Activated CD4-positive, CD25-positive, alpha-beta regulatory T cell treated with anti-CD3 and anti-CD28 coated beads, Interleukin-2, amount 50 U/mL, for 72 hours (primary cell): ENCODE results near the gene CA11.
"Not testable (repeated sequence)": the region's sequence is repeated elsewhere in the genome, so short reads cannot be mapped to it uniquely, and the experiment has no call there.

Source experiments
- DNase-seq: peaks from one replicate; pipeline ENCODE4 v3.0.0; 2021

The CA11 gene

DNA sequence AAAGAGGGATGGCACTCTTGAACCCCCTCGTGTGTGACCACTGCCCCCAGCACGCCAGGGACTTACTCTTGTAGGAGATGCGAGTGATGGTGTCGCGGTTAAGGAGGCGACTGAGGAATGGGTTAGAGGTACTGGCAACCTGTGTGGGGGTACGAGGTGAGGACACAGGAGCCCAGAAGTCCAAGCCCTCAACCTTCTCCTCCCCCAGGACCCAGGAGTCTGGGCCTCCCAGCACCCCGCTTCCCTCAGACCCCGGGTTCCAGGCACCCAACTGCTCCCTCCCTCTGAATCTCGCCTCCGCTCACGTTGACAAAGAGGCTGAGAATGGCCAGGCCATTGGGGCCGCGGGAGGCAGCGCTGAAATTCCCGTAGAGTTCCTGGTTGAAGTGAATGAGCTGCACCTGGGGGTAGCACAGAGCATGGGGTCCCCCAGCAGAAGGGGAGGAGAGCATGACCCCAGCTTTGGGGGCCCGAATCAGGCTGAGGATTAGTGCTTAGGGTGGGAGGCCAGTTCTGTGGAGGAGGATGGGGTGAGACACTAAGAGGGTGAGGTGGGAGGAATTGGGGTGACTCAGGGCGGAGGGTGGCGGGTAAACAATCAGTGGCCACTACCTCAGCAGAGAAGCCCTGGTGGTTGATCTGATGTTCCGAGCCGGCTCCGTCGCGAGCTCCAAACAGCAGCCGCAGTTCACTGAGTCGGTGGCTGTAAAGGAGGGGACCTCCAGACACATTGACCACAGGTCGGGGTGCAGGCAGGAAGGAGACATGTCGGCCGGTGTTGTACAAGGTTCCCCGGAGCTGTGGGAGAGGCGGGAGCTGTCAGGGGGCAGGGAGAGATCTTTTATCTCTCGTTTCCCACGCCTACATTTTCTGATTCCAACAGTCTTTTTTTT, 6.3 kb downstream of the CA11 start:
- DNase-seq = no peak

DNA sequence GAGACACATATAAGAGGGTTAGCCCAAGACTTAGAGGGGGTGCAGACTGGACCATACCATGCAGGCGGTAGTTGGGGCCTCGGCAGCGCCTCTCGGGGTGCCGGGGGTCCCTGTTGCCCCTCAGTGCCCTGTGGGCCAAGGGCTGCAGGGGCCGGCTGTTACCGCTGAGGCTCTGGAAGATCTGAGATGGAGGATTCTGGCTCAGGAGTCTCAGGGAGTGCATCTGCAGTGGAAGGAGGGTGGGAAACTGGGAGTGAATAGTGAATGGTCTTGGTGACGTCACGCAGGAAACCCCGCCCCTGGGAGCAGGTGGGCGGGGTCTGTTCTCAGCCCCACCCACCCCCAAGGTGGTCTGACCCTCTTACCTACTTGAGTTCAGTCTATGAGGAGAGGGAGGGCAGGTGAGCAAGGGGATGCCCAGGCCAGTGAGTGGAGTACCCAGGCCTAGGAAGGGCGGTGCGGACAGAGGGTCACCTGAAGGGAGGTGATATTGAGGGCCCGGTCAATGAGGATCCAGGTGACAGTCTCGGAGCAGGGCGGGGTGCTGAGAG, 7.1 kb downstream of the CA11 start:
- DNase-seq = no peak

DNA sequence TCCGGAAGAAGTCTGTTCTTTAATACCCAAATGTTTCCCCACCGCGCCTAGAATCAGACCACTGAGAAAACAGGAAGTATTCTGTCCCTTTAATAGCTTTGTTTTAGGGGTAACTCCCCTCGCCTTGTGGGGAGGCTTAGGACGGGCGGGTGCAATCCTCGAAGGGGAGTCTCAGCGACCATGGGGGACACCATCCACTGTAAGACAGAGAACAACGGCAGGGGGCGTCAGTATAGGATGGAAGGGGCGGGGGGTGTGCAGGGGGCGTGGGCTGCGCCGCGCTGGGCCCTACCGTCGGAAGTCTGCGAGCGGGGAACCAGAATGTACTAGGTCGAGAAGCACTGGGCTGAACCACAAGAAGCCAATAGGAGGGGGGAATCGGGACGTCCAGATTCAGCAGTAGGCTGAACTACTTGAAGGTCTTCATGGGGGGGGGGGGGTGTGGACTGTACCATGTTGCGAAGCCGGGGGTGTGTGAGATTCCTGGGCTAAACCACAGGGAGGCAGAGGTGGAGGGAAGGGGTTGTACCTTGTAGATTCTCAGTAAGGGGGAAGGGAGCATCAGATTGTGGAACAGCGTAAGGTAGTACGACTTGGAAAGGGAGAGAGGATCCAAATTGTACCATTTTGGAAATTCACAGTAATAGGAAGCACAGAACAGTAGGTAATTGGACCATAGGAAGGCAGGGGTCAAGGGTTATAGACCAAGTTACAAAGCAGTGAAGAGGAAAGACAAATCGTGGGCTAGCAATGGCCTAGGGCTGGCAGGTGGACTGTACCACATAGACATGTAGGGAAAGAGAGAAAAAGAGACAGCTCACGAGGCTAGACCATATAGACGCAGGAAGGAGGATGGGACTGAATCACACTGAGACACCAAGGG, 7.8 kb downstream of the CA11 start:
- DNase-seq = peak; percentile 69

DNA sequence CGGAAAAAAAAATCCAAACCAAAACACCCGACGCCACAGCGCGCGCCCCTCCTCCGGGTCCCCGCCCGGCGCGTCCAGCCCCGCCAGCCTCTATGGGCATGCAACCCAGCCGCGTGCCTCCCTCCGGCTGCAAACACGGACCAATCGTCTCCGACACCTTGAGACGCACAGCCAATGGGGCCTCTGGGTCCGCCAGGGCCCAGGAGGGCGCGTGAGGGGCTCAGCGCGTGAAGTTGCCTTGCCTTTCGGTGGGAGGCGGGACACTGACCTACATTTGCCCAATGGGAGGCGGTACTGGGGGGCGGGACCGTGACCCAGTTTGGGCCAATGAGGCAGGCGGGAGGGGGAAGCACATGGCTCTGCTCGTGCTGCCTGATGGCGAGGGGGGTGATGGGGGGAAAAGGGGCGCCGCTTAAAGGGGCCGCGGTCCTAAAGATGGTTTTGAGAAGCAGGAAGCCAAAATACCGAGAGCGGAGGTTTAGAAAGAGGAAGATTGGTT, 8.5 kb downstream of the CA11 start:
- DNase-seq = peak; percentile 91

DNA sequence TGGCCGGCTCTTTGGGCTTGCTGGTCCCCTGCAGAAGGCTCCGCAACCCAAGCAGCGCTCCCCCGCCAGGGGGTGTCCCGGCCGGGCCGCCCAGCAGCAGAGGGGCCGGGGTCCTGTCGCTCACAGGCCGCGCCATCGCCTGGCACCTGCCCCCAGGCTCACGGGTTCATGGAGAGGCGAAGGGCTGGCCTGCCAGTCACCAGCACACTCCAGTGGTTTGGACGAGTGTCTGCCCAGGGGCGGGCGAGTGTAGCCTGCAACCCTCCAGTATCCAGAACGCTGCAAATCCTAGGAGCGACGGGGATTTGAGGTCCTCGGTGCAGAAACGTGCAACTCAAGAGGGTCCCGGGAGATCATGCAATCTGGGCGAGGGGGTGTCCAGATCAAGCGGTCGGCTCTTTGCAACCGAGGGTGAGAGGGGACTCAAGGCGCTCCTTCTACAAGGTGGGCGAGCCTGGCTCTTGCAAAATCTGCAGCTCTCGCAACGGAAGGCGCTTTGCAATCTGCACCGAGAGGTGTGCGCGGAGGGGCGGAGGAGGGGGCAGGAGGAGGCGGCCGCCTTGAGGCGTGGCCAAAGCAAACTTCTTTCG, 9.0 kb downstream of the CA11 start, which contains the start of gene DBP:
TSS of gene DBP (minus strand) at position 521 of the 590 bp plus-strand sequence. CDS start at position 136, 385 bp downstream.
- peak; percentile 56 for DNase-seq

DNA sequence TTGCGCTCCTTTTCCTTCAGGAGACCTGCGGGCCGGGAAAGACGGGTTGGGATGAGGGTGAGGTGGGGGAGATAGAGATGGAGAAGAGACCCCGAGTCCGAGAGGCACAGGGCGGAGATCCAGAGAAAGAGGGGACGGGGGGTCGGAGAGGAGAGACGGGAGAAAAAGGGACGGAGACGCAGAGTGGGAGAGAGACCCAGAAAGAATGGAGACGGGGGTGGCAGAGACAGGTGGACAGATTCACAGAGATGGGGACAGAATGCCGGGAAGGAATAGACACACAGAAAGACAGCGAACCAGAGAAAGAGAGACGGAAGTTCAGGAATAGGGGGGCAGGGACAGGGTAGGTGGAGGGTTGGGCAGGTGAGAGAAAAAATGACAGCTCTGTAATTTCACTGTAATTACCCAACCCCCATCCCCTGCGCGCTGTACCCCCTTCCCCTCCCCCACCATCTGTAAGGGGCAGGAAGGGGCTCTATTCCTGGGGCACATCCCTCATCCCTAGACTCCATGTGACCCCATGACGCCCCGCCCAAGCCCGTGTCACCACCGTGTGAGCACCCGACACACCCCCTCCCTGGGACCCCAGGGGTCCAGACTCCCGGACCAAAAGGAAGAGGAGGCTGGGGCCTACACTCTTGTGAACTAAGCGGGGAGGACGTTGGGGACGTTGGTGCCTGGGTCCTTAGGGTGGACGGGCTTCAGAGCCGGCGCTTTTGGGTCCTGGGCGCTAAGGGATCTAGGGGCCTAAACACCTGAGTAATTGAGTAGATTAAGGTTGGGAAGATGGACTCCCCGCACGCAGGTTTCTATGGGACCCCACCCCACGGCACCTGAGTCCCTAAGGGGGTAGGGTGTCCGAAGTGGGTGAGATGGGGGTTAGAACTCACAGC, 9.8 kb downstream of the CA11 start:
- DNase-seq = no peak

DNA sequence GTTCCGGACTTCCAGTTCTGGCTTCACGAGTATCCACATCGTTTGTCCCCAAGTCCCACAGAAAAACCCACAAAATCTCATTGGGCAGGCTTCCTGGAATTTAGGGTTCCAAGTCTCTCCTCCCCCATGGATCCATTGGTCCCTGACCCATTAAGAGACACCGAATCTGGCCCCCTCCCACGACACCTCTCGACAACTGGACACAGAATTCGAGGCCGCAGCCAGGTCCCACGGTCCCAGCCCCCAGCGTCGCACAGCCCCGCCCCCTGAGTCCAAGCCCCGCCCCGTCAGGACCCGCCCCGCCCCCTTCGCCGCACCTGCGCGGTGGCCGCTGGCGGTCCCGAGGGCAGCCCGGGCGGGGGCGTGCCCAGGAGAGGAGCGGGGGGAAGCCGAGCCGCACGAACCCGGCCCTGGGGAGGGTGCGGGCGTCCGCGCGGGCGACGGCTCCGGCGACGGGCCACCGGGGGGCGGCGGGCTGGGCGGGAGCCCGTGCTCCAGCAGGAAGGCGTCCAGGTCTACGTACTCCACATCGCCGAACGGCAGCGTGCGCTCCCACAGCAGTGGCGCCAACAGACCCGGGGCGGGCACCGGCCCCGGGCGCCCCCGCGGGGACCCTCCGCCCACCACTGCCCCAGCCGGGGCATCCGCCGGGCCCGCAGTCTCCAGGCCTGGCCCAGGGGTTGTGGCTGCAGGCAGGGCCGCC, 10.6 kb downstream of the CA11 start:
- peak; percentile 76 for DNase-seq

DNA sequence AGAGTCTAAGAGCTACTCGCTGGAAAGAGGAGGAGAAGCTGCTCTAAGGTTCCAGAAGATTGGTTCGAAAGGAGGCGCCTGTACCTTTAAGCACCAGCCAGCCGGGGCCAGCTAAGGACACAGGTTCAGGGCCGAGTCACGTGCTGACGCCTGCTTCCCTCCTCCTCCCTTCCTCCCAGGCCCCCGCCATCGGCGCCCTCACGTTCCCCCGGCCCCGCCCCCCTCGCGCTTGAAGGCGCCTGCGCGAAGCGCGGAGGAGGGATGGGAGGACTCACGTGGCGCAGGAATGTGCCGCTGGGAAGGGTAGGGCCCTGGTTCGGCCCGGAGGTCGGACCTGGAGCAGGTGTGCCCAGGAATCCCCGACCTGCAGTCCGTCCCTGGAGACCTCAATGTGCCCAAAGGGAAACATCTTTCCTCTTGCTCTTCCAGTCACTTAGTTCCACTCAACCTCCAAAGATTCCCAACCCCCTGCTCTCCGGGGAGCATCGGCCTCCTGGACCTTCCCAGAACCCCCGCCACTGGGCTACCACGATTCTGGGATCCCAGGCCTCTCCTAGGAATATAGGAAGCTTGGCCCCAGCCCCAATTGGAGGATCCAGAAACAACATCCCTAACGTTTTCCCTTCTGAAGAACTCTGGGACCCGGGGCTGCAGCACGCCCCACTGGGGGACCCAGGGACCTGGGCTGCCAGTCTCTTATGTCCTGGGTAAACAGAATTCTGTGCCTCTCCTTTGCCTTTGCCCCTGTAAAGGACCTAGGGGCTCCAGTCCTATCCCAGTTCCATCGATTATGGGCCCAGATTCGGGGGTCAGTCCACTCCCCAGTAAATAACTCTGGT, 11.3 kb downstream of the CA11 start:
- DNase-seq = peak; percentile 91

DNA sequence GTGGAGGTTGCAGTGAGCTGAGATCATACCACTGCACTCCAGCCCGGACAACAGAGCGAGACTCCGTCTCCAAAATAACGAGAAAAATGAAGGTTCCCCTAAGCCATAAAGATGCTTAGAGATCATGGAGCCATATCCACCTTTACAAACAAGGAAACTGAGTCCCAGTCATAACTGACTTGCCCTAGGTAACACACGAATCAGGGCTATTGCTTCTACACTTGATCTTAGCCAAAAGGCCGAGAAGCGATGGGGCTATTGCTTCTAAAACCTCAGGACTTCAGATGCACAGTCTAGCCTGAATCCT, 12.0 kb downstream of the CA11 start:
- DNase-seq = no peak

DNA sequence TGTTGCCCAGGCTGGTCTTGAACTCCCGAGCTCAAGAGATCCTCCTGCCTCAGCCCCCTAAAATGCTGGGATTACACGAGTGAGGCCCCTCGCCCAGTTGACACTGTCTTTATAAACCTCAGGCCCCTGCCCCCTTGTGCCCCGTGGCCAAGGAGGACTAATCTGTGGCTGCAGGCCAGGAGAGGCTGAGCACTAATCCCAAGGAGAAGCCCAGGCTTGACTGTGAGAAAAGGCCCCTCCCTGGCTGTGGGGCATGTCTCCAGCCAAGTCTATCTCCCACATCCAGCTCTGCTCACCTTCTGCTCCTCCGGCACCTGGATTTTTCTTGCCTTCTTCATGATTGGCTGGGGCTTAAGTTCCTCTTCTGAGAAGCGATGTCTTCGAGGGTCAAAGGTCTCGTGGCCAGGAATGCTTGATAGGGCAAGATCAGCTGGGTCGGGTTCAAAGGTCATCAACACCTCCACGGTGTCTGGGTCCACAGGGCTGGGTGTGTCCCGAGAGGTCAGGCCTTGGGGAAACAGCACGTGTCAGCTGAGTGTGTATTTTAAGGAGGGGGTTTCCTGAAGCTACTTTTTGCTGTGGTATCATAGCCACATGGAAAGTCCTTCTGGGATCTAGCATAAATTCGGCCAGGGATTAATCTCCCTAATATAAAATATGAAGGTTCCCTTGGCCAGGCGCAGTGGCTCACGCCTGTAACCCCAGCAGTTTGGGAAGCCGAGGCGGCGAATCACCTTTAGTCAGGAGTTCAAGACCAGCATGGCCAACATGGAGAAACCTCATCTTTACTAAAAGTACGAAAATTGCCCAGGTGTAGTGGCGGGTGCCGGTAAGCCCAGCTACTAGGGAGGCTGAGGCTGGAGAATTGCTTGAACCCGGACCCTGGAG, 12.6 kb downstream of the CA11 start:
- DNase-seq = no peak

DNA sequence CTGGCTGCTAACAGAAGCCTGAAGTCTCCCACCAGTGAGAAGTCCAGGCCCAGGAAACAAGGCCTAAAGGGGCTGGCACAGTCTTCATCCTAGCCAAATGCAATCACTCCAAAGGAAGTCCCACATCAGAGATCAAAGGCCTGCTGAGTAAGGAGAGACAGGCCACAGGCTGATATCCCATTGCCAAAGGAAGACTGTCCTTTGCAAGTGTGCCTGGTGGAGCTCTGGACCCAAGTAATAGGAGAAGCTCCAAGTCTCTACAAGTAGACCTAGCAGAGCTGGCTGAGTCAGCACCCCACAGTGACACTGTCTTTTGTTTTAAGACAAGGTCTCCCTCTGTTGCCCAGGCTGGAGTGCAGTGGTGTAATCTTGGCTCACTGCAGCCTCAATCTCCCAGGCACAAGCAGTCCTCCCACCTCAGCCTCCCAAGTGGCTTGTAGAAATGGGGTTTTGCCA, 13.3 kb downstream of the CA11 start:
- no peak for DNase-seq

DNA sequence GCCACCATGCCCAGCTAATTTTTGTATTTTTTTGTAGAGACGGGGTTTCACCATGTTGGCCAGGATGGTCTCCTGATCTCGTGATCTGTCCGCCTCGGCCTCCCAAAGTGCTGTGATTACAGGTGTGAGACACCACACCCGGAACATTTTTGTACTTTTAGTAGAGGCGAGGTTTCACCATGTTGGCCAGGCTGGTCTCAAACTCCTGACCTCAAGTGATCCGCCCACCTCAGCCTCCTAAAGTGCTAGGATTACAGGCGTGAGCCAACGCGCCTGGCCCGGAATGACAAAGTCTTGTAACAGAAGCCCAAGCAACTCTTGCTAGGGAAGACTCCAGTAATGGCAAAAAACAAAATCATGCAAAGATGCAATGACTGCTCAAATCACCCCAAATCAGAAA, 13.7 kb downstream of the CA11 start:
- not testable (repeated sequence) for DNase-seq

DNA sequence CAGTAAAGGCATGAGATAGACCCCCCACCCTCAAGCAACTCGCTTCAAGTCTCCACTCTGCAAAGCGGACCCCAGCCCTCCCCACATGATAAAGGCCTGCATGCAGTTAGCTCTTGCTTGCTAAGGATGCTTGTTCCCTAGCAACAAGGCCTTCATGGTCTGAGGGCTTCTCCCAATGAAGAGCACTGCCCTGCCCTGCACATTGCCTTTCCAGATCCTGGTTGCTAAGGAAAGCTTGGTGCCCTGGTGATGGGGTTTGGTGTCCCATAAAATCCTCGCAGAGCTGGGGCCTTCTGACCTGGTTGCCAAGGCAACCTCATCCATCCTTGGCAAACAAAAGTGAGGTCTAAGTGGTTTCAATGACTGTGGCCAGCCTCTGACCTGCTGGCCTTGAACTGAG, 14.8 kb downstream of the CA11 start:
- DNase-seq = no peak

DNA sequence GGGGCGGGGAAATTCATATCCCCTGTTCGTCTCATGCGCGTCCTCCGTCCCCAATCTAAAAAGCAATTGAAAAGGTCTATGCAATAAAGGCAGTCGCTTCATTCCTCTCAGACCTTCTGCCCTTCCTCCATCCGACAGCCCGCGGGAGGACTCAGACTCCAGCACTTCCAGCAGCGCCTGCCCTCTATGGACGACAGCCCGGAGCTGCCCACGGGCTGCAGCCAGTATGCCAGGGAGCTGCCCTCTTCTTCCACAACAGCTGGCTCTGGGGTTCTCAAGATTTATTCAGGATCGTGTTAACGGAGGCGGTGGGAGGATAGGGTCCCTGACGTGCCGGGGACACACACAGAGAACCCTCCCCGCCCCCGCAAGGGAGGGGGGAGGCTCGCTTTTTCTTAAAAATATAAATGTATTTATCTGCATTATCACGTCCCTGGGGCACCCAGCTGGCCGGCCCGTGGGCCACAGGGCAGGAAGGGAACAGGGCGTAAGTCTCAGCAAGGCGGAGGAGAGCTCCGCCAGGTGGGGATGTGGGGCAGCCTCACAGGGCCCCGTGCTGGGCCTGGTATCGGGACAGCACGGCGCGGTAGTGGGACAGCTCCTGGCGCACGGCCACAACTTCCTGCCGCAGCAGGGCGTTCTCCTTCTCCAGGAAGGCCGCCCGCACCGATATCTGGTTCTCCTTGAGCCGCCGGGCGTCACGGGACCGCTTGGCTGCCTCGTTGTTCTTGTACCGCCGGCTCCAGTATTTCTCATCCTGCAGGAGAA, 15.5 kb downstream of the CA11 start:
- DNase-seq = no peak

DNA sequence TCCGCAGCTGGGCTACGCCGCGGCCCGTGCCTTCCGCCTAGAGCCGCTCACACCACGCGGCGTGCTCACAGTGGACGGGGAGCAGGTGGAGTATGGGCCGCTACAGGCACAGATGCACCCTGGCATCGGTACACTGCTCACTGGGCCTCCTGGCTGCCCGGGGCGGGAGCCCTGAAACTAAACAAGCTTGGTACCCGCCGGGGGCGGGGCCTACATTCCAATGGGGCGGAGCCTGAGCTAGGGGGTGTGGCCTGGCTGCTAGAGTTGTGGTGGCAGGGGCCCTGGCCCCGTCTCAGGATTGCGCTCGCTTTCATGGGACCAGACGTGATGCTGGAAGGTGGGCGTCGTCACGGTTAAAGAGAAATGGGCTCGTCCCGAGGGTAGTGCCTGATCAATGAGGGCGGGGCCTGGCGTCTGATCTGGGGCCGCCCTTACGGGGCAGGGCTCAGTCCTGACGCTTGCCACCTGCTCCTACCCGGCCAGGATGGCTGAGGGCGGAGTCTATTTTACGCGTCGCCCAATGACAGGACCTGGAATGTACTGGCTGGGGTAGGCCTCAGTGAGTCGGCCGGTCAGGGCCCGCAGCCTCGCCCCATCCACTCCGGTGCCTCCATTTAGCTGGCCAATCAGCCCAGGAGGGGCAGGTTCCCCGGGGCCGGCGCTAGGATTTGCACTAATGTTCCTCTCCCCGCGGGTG, 16.2 kb downstream of the CA11 start:
- DNase-seq = no peak

DNA sequence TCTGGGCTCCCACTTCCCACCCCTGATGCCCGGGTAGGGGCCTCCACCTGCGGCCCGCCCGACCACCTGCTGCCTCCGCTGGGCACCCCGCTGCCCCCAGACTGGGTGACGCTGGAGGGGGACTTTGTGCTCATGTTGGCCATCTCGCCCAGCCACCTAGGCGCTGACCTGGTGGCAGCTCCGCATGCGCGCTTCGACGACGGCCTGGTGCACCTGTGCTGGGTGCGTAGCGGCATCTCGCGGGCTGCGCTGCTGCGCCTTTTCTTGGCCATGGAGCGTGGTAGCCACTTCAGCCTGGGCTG, 16.7 kb downstream of the CA11 start:
- no peak for DNase-seq

DNA sequence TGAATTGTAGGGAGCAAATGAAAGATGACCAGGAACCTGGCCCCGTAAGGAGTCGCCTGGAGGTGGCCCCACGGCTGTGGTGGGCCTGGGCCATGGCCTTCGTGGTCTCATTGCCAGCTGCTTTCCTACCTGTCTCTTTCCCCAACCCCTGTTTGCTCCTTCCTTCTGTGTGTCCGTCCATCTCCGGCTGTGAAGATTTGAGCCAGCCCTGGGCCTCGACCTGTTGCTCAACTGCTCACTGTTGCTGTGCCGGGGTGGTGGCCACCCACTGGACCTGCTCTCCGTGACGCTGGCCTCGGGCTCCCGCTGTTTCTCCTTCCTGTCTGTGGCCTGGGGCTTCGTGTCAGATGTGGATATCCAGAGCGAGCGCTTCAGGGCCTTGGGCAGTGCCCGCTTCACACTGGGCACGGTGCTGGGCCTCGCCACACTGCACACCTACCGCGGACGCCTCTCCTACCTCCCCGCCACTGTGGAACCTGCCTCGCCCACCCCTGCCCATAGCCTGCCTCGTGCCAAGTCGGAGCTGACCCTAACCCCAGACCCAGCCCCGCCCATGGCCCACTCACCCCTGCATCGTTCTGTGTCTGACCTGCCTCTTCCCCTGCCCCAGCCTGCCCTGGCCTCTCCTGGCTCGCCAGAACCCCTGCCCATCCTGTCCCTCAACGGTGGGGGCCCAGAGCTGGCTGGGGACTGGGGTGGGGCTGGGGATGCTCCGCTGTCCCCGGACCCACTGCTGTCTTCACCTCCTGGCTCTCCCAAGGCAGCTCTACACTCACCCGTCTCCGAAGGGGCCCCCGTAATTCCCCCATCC, 17.3 kb downstream of the CA11 start:
- no peak for DNase-seq
